Endothelial cell of umbilical vein (primary cell): ENCODE data around the gene VPS13A. TPM values are rescaled to one million over a fixed set of nuclear protein-coding genes. Genes with fewer than 3 reads are reported as not detected.

Experiments
- BruUV-seq: library from RNA; stranded (reverse); fragments of 400-500 nt; replicated peaks from 2 replicates; lab custom pipeline; 2021; lab: Mats Ljungman, UMichigan
- CTCF ChIA-PET: fragments of 300-600, 350-600 bp; sonication (Branson Sonifier 250); formaldehyde crosslinking; loops from one replicate; lab custom pipeline; 2021; ENCODE audit warnings: antibody characterized with exemption, inconsistent platforms; lab: Charles Lee
- POLR2A ChIA-PET: fragments of 300-600, 350-600 bp; sonication (Branson Sonifier 250); formaldehyde crosslinking; loops from one replicate; lab custom pipeline; 2021; ENCODE audit warnings: antibody characterized with exemption, inconsistent platforms; lab: Charles Lee
- DNase-seq: peaks from one replicate; pipeline ENCODE4 v3.0.0-alpha.2; 2011; ENCODE audit warnings: low read depth, low spot score
- FAIRE-seq: peaks from 2 replicates; lab custom pipeline; 2011; peaks lifted over from hg19 to GRCh38; lab: Jason Lieb, UNC
- H2AFZ ChIP-seq: 2 replicates; pipeline ENCODE4 v1.6.0; 2012; ENCODE audit warnings: low read depth, low read length, control low read depth, inconsistent platforms
- H3K27ac ChIP-seq: 2 replicates; pipeline ENCODE4 v1.5.1; 2011; ENCODE audit warnings: low read depth, mild to moderate bottlenecking, control low read depth, low read length, moderate library complexity; ENCODE audit not compliant: insufficient read depth
- H3K27me3 ChIP-seq, 2 experiments: 2 replicates each; pipeline versions ENCODE4 v1.6.0 to v1.6.1; 2011; ENCODE audit warnings: low read length in 2 of 2, mixed read lengths in 1 of 2; ENCODE audit not compliant: control insufficient read depth in 2 of 2, insufficient read depth in 2 of 2
- H3K36me3 ChIP-seq, 2 experiments: 2 replicates in 1 of 2; 3 replicates in 1 of 2; pipeline ENCODE4 v1.5.1; 2011; ENCODE audit warnings: low read length in 2 of 2, mild to moderate bottlenecking in 1 of 2, moderate library complexity in 1 of 2; ENCODE audit not compliant: control insufficient read depth in 2 of 2, insufficient read depth in 2 of 2; ENCODE audit errors: extremely low read depth in 1 of 2
- H3K4me1 ChIP-seq: 3 replicates; pipeline ENCODE4 v1.5.1; 2011; ENCODE audit warnings: mild to moderate bottlenecking, low read length; ENCODE audit not compliant: control insufficient read depth, insufficient read depth; ENCODE audit errors: extremely low read depth
- H3K4me2 ChIP-seq: 2 replicates; pipeline ENCODE4 v1.6.1; 2011; ENCODE audit warnings: low read length, control low read depth, mixed read lengths; ENCODE audit not compliant: insufficient read depth
- H3K4me3 ChIP-seq, 3 experiments: fragments of 200-600 bp in 1 of 3; sonication (generic), shearing (Covaris generic) in 1 of 3; replicated peaks in 1 of 3; 2 replicates each; pipeline ENCODE4 v1.5.1; 2011 to 2016; ENCODE audit warnings: control low read depth in 3 of 3, low read length in 3 of 3, mild to moderate bottlenecking in 2 of 3, inconsistent platforms in 1 of 3, low read depth in 1 of 3, moderate library complexity in 1 of 3; ENCODE audit not compliant: insufficient read depth in 1 of 3
- H3K79me2 ChIP-seq: 2 replicates; pipeline ENCODE4 v1.6.0; 2012; ENCODE audit warnings: low read length, inconsistent platforms; ENCODE audit not compliant: control insufficient read depth, insufficient read depth
- H3K9ac ChIP-seq: replicated peaks from 2 replicates; pipeline ENCODE3; 2011; ENCODE audit warnings: low read length, control low read depth; ENCODE audit not compliant: insufficient read depth; ENCODE audit errors: extremely low read depth
- H3K9me1 ChIP-seq: replicated peaks from 3 replicates; pipeline ENCODE4 v1.6.0; 2011; ENCODE audit warnings: mild to moderate bottlenecking, low read length; ENCODE audit not compliant: control insufficient read depth, insufficient read depth; ENCODE audit errors: extremely low read depth
- H3K9me3 ChIP-seq: replicated peaks from 2 replicates; pipeline ENCODE4 v1.5.1; 2012; ENCODE audit warnings: low read length, inconsistent platforms; ENCODE audit not compliant: control insufficient read depth, insufficient read depth
- H4K20me1 ChIP-seq: replicated peaks from 2 replicates; pipeline ENCODE3; 2011; ENCODE audit warnings: mild to moderate bottlenecking, low read length; ENCODE audit not compliant: control insufficient read depth, insufficient read depth; ENCODE audit errors: extremely low read depth
- EZH2 ChIP-seq: IDR thresholded peaks from 2 replicates; pipeline ENCODE4 v1.6.1; 2012; ENCODE audit warnings: borderline replicate concordance, low read depth, mild to moderate bottlenecking, moderate library complexity, low read length, inconsistent platforms; ENCODE audit not compliant: severe bottlenecking
- FOS ChIP-seq: IDR thresholded peaks from 2 replicates; pipeline ENCODE4 v1.6.1; 2011; ENCODE audit warnings: mild to moderate bottlenecking, low read length, moderate library complexity, borderline replicate concordance; ENCODE audit not compliant: insufficient read depth
- GATA2 ChIP-seq: IDR thresholded peaks from 2 replicates; pipeline ENCODE4 v1.7.0; 2011; ENCODE audit warnings: low read depth, mild to moderate bottlenecking, moderate library complexity, mixed read lengths, low read length; ENCODE audit not compliant: insufficient read length, insufficient read depth
- JUN ChIP-seq: IDR thresholded peaks from 2 replicates; pipeline ENCODE4 v1.6.1; 2011; ENCODE audit warnings: borderline replicate concordance, low read depth; ENCODE audit not compliant: insufficient read length, insufficient read depth
- MYC ChIP-seq: IDR thresholded peaks from one replicate; pipeline ENCODE4 v1.6.1; 2011; ENCODE audit warnings: mild to moderate bottlenecking, low read depth, low read length
- POLR2A ChIP-seq: IDR thresholded peaks from 2 replicates; pipeline ENCODE4 v1.6.1; 2012; ENCODE audit warnings: low read depth, mild to moderate bottlenecking, control low read depth, low read length
- POLR2AphosphoS5 ChIP-seq: IDR thresholded peaks from 2 replicates; pipeline ENCODE4 v1.6.1; 2012; ENCODE audit warnings: low read depth, mild to moderate bottlenecking, control low read depth, low read length, moderate library complexity; ENCODE audit not compliant: insufficient read depth
- dilution Hi-C: fragments of 300-500 bp; cut with MboI; formaldehyde crosslinking; loops from one replicate; pipeline ENCODE4 v1.15.0; 2019; ENCODE audit warnings: low sequenced_read_pairs; ENCODE audit not compliant: extremely low pct_ligation_motif_present
- intact Hi-C: fragments of 100-400 bp; cut with micrococcal nuclease; formaldehyde crosslinking; loops from one replicate; pipeline ENCODE4 v1.10.0; 2022
- polyA plus RNA-seq, 4 experiments: library from polyadenylated mRNA; depleted of rRNA in 3 of 4; stranded (reverse) in 3 of 4; unstranded in 1 of 4; fragments of >200 nt; gene quantifications; 2 replicates each; pipeline versions ENCODE4 v1.2.1 to v1.2.3, GENCODE V29; 2011 to 2012; ENCODE audit warnings: missing spikeins in 1 of 4
- total RNA-seq: library from RNA; stranded (reverse); gene quantifications from 2 replicates; pipeline ENCODE4 v1.2.3, GENCODE V29; 2021
- TF ChIP-seq, protein P1 (sequence below), 2 donors: IDR thresholded peaks; 1 replicate in 1 of 2; 2 replicates in 1 of 2; pipeline ENCODE4 v1.5.1; 2011; ENCODE audit warnings: low read length in 2 of 2, mild to moderate bottlenecking in 2 of 2, moderate library complexity in 2 of 2, control low read depth in 1 of 2, inconsistent platforms in 1 of 2, low read depth in 1 of 2; ENCODE audit not compliant: insufficient read depth in 1 of 2; ENCODE audit errors: extremely low read depth in 1 of 2
- TF ChIP-seq, protein P2 (sequence below): IDR thresholded peaks from 2 replicates; pipeline ENCODE4 v1.6.1; 2011; ENCODE audit not compliant: insufficient read depth, insufficient read length

The VPS13A gene
- total and polyA plus RNA-seq, 2 donors (not counting 3 experiments of a cell fraction or from before 2014, with no cell fraction given) = 4.7 to 33.3 TPM

DNA sequence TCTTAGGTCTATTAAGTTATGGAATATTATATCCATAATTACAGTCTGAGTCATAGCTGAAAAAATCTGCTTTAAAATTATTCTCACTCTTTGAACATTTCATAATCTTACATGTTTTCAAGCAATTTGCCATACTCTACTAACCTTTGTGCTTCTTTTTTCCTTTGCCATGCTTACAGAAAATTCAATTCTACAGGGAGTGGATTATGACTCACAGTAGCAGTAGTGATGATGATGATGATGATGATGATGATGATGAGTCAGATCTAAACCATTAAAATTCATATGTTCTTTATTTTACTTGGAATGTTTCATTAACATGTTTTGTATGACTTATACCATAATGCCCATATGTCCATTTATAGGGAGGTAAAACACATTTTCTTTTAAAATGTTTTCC is 207.1 kb downstream of the VPS13A start:
- CTCF ChIA-PET = no interaction called here
- dilution Hi-C loops (no loop called here), intact Hi-C loops (no loop called here)
- H3K4me2 ChIP-seq = no peak overlapping the region
- H3K36me3 ChIP-seq = no peaks in the 10 kb centered on the region
- H3K4me3 ChIP-seq = no peak overlapping the region
- no peaks in the 10 kb centered on the region for H3K79me2 ChIP-seq
- POLR2A ChIA-PET = no interaction called here
- H3K27me3 ChIP-seq = no peaks in the 10 kb centered on the region
- no TSS peak for BruUV-seq
- H3K9me1 ChIP-seq = no peaks in the 10 kb centered on the region
- H3K27ac ChIP-seq = no peak overlapping the region
- H3K9me3 ChIP-seq = no peaks in the 10 kb centered on the region
- no peak for FAIRE-seq
- H3K9ac ChIP-seq = no peak overlapping the region
- H2AFZ ChIP-seq = no peak overlapping the region
- DNase-seq = peak; percentile 5
- no peaks in the 10 kb centered on the region for H3K4me1 ChIP-seq
- no peaks in the 10 kb centered on the region for H4K20me1 ChIP-seq
- TF ChIP-seq JUN (peak; percentile 43), MYC (no peak), FOS (peak; percentile 52), POLR2A (no peak), EZH2 (no peak), POLR2AphosphoS5 (no peak), GATA2 (no peak)
- TF ChIP-seq, protein P1, sequence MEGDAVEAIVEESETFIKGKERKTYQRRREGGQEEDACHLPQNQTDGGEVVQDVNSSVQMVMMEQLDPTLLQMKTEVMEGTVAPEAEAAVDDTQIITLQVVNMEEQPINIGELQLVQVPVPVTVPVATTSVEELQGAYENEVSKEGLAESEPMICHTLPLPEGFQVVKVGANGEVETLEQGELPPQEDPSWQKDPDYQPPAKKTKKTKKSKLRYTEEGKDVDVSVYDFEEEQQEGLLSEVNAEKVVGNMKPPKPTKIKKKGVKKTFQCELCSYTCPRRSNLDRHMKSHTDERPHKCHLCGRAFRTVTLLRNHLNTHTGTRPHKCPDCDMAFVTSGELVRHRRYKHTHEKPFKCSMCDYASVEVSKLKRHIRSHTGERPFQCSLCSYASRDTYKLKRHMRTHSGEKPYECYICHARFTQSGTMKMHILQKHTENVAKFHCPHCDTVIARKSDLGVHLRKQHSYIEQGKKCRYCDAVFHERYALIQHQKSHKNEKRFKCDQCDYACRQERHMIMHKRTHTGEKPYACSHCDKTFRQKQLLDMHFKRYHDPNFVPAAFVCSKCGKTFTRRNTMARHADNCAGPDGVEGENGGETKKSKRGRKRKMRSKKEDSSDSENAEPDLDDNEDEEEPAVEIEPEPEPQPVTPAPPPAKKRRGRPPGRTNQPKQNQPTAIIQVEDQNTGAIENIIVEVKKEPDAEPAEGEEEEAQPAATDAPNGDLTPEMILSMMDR (IDR thresholded peaks at IDR 0.05; ENCODE audit: extremely low read depth in 1 of 2, insufficient read depth in 1 of 2, low read depth in 1 of 2, low read length in 2 of 2) = no peak
- TF ChIP-seq, protein P2, sequence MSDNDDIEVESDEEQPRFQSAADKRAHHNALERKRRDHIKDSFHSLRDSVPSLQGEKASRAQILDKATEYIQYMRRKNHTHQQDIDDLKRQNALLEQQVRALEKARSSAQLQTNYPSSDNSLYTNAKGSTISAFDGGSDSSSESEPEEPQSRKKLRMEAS = no peak
